HG02571 (cell line): ENCODE measurements around the gene RPS19BP1.

Source experiments
- ATAC-seq: cut with Tn5 transposase; IDR thresholded peaks from one replicate; pipeline ENCODE4 v1.9.1; 2021; ENCODE audit warnings: mild to moderate bottlenecking, moderate library complexity; ENCODE audit not compliant: unreplicated experiment

The RPS19BP1 gene

GRCh38 chr22:39490966-39491680, 41.4 kb downstream of the RPS19BP1 start:
- ATAC-seq = no peak

- peak; percentile 79 for ATAC-seq
Observed at GRCh38 chr22:39490135-39490798, 42.3 kb downstream of the RPS19BP1 start.

- ATAC-seq = no peak
Observed at GRCh38 chr22:39489094-39490068, 43.2 kb downstream of the RPS19BP1 start.

- no peak for ATAC-seq
Observed at GRCh38 chr22:39488563-39489083, 43.9 kb downstream of the RPS19BP1 start.

- no peak for ATAC-seq
Observed at GRCh38 chr22:39487826-39488520, 44.6 kb downstream of the RPS19BP1 start.

- no peak for ATAC-seq
Observed at GRCh38 chr22:39486951-39487825, 45.4 kb downstream of the RPS19BP1 start.

GRCh38 chr22:39482768-39483167, 49.8 kb downstream of the RPS19BP1 start:
- no peak for ATAC-seq

- no peak for ATAC-seq
Observed at GRCh38 chr22:39481595-39481994, 51.0 kb downstream of the RPS19BP1 start.

- ATAC-seq = no peak
Observed at GRCh38 chr22:39481054-39481453, 51.5 kb downstream of the RPS19BP1 start.

GRCh38 chr22:39480557-39480956, 52.0 kb downstream of the RPS19BP1 start:
- ATAC-seq = no peak

- ATAC-seq = no peak
Observed at GRCh38 chr22:39479254-39479653, 53.3 kb downstream of the RPS19BP1 start.
